ENCODE measurements around the gene AK3. TPM values are rescaled to one million over a fixed set of nuclear protein-coding genes. Genes with fewer than 3 reads are reported as not detected.
A peak's percentile ranks its signal among the peaks of the same experiment; 100 is the strongest.

The AK3 gene
- total and polyA plus RNA-seq, 2 of the 8 experiments (the other 6 are each of a cell fraction or from before 2014, with no cell fraction given): 8.9 to 30.0 TPM

GRCh38 chr9:4666042-4666699 lies 74.8 kb downstream of the AK3 start, which contains the start of gene SPATA6L:
TSS of gene SPATA6L (minus strand) at chr9:4666480. CDS start at chr9:4666250, 230 bp downstream.
- Histone ChIP-seq H4K91ac (replicated peaks; ENCODE audit: insufficient read length, low read length) (no peak within 1 kb of the TSS), H3K4me3 (ENCODE audit: extremely low read depth in 1 of 4, insufficient read depth in 2 of 4, low read depth in 3 of 4, low read length in 4 of 4) (peak within 1 kb of the TSS; percentile 60 to 84 (median 62)), H3K4me1 (replicated peaks in 1 of 4; ENCODE audit: control insufficient read depth in 3 of 4, insufficient read depth in 4 of 4, low read length in 3 of 4) (peaks cover 4 to 23% (median 11%) of the 10 kb centered on the region in 4 experiments), H2AK5ac (ENCODE audit: low read depth, low read length) (no peak within 1 kb of the TSS), H3K79me1 (ENCODE audit: low read depth, low read length) (peaks cover 6% of the 10 kb centered on the region; the same call in 1 of the 2 replicates), H4K5ac (ENCODE audit: insufficient read length, low read depth, low read length) (no peak within 1 kb of the TSS), H3K18ac (ENCODE audit: extremely low read depth, low read length) (peak within 1 kb of the TSS; percentile 62), H4K20me1 (replicated peaks in 1 of 2; ENCODE audit: control insufficient read depth in 1 of 2, insufficient read depth in 2 of 2, low read length in 2 of 2) (no peaks in the 10 kb centered on the region), H3K23ac (ENCODE audit: insufficient read length) (no peak within 1 kb of the TSS), H2BK20ac (ENCODE audit: low read length) (no peak within 1 kb of the TSS), H3K4me2 (ENCODE audit: insufficient read depth in 1 of 2, low read depth in 2 of 2, low read length in 2 of 2) (peak within 1 kb of the TSS; percentile 89 to 94), H3K79me2 (ENCODE audit: control insufficient read depth in 1 of 2, insufficient read depth in 2 of 2, low read length in 2 of 2) (peaks cover 3 to 9% of the 10 kb centered on the region in 2 experiments; a peak in 2 of 4 replicates), H3K36me3 (ENCODE audit: control insufficient read depth in 2 of 4, insufficient read depth in 4 of 4, low read length in 3 of 4) (no peaks in the 10 kb centered on the region), H3K14ac (ENCODE audit: insufficient read length) (no peak within 1 kb of the TSS), H2AFZ (ENCODE audit: low read length) (peak within 1 kb of the TSS; percentile 94), H3K27ac (ENCODE audit: low read depth, low read length) (no peak within 1 kb of the TSS), H3K4ac (replicated peaks; ENCODE audit: insufficient read length, low read depth, low read length) (no peak within 1 kb of the TSS), H3K56ac (replicated peaks; ENCODE audit: insufficient read length, low read depth, low read length) (peak within 1 kb of the TSS; percentile 60), H3K27me3 (replicated peaks in 1 of 4; ENCODE audit: control insufficient read depth in 3 of 4, extremely low read depth in 1 of 4, insufficient read depth in 3 of 4, low read length in 3 of 4) (no peaks in the 10 kb centered on the region), H2BK5ac (ENCODE audit: low read depth, low read length) (0 out of 2 replicates have a peak within 1 kb of the TSS, but pooled peaks have one; percentile 9), H3K23me2 (ENCODE audit: low read depth, low read length) (peaks cover 16% of the 10 kb centered on the region), H2BK120ac (replicated peaks; ENCODE audit: low read depth, low read length) (no peak within 1 kb of the TSS), H2BK12ac (ENCODE audit: low read depth, low read length) (peak within 1 kb of the TSS; percentile 71; the same call in 1 of the 2 replicates), H2BK15ac (ENCODE audit: low read length) (no peak within 1 kb of the TSS), H3K9me3 (ENCODE audit: insufficient read depth in 2 of 2, low read depth in 1 of 2, low read length in 1 of 2) (no peaks in the 10 kb centered on the region), H4K8ac (ENCODE audit: extremely low read depth, insufficient read depth, low read length) (no peak within 1 kb of the TSS), H3K9ac (replicated peaks in 1 of 4; ENCODE audit: extremely low read depth in 1 of 4, low read depth in 3 of 4, low read length in 3 of 4) (peak within 1 kb of the TSS in 3 of 4 experiments; percentile 51 to 60 (median 58); a peak in 6 of 7 replicates)
- 6% methylated on average over 36 of the region's 36 CpGs; no CpG with 5 or more reads in 1 of the 2 experiments for WGBS, 2 experiments (ENCODE audit: extremely low coverage in 1 of 2, insufficient coverage in 1 of 2, insufficient read length in 1 of 2, insufficient replicate concordance in 2 of 2, low coverage in 1 of 2, low lambda C conversion rate in 2 of 2, missing lambda C conversion rate in 1 of 2)
- FAIRE-seq: no peak
- POLR2A ChIA-PET (ENCODE audit: partially characterized antibody): interaction anchor here (0.6 to 3.3 kb wide), 6 partner anchors 9 to 75 kb away, joined by 3 to 14 read pairs (median 5); partner anchors contain the start of genes AK3 and CDC37L1
- CTCF ChIA-PET (ENCODE audit: partially characterized antibody): interaction anchor here (0.8 to 3.2 kb wide), 11 partner anchors 9 to 283 kb away, joined by 3 to 13 read pairs (median 6); partner anchors contain the start of genes AK3 and CDC37L1
- DNase-seq (ENCODE audit: low read depth in 1 of 2, low spot score in 2 of 2): peak in 1 of 2 experiments; percentile 52
- no peak for TF ChIP-seq JUND (IDR thresholded peaks at IDR 0.05; ENCODE audit: low read length)
- TF ChIP-seq POLR2AphosphoS5 (IDR thresholded peaks at IDR 0.05; ENCODE audit: low read depth, low read length): 0 out of 2 replicates have a peak, but pooled peaks have one; percentile 42
- no peak for TF ChIP-seq CBX8 (IDR thresholded peaks at IDR 0.05; ENCODE audit: borderline replicate concordance, low read depth, low read length)
- no peak for TF ChIP-seq HDAC6 (IDR thresholded peaks at IDR 0.05; ENCODE audit: low read depth, low read length)
- peak; percentile 36; the same call in 1 of the 2 replicates for TF ChIP-seq PHF8 (conservative IDR thresholded peaks at IDR 0.05; ENCODE audit: low read depth, low read length)
- TF ChIP-seq ATF3 (IDR thresholded peaks at IDR 0.05; ENCODE audit: insufficient read depth, low read depth, low read length): no peak
- no peak for TF ChIP-seq MAFK (IDR thresholded peaks at IDR 0.05; ENCODE audit: low read depth, low read length)
- TF ChIP-seq MAX (IDR thresholded peaks at IDR 0.05): no peak
- no peak for TF ChIP-seq CHD2 (IDR thresholded peaks at IDR 0.05; ENCODE audit: low read length)
- TF ChIP-seq NANOG (IDR thresholded peaks at IDR 0.05; ENCODE audit: insufficient read depth, low read depth, low read length, poor library complexity, severe bottlenecking): no peak
- TF ChIP-seq POLR2A (IDR thresholded peaks at IDR 0.05; ENCODE audit: control extremely low read depth in 1 of 2, low read depth in 2 of 2, low read length in 2 of 2): peak in 1 of 2 experiments; percentile 46; a peak in 2 of 3 replicates

All from H1 (cell line).